H1 (cell line): ENCODE results near the gene CAPN13. TPM values are rescaled to one million over a fixed set of nuclear protein-coding genes. Genes with fewer than 3 reads are reported as not detected.

ENCODE experiments used
- CTCF ChIA-PET: fragments of 300-600 bp; sonication (Branson Sonifier 250); formaldehyde crosslinking; loops from one replicate; lab custom pipeline; 2021; ENCODE audit not compliant: partially characterized antibody; lab: Charles Lee
- POLR2A ChIA-PET: fragments of 300-600 bp; sonication (Branson Sonifier 250); formaldehyde crosslinking; loops from one replicate; lab custom pipeline; 2021; ENCODE audit warnings: inconsistent platforms; ENCODE audit not compliant: partially characterized antibody; lab: Charles Lee
- DNase-seq, 2 experiments: peaks; one replicate each; pipeline versions ENCODE4 v3.0.0 to v3.0.0-alpha.2; 2010 to 2022; ENCODE audit warnings: low spot score in 2 of 2, low read depth in 1 of 2, mixed read lengths in 1 of 2
- FAIRE-seq: peaks from 2 replicates; lab custom pipeline; 2011; peaks lifted over from hg19 to GRCh38; lab: Jason Lieb, UNC
- H2AFZ ChIP-seq: 2 replicates; pipeline ENCODE4 v1.8.1; 2012; ENCODE audit warnings: low read length, inconsistent platforms
- H2AK5ac ChIP-seq: 2 replicates; pipeline ENCODE4 v1.6.1; 2013; ENCODE audit warnings: low read depth, low read length
- H2BK120ac ChIP-seq: replicated peaks from 2 replicates; pipeline ENCODE3; 2013; ENCODE audit warnings: low read depth, low read length, inconsistent platforms
- H2BK12ac ChIP-seq: 2 replicates; pipeline ENCODE4 v1.6.1; 2013; ENCODE audit warnings: low read depth, low read length
- H2BK15ac ChIP-seq: 2 replicates; pipeline ENCODE4 v1.6.1; 2013; ENCODE audit warnings: low read length
- H2BK20ac ChIP-seq: 2 replicates; pipeline ENCODE4 v1.6.1; 2013; ENCODE audit warnings: low read length
- H2BK5ac ChIP-seq: 2 replicates; pipeline ENCODE4 v1.6.1; 2013; ENCODE audit warnings: low read depth, low read length
- H3K14ac ChIP-seq: 2 replicates; pipeline ENCODE4 v1.6.1; 2013; ENCODE audit warnings: inconsistent platforms; ENCODE audit not compliant: insufficient read length
- H3K18ac ChIP-seq: 2 replicates; pipeline ENCODE4 v1.6.1; 2013; ENCODE audit warnings: low read length; ENCODE audit errors: extremely low read depth
- H3K23ac ChIP-seq: 2 replicates; pipeline ENCODE4 v1.6.1; 2013; ENCODE audit warnings: inconsistent platforms; ENCODE audit not compliant: insufficient read length
- H3K23me2 ChIP-seq: 2 replicates; pipeline ENCODE4 v1.6.1; 2013; ENCODE audit warnings: low read depth, low read length
- H3K27ac ChIP-seq: 2 replicates; pipeline ENCODE4 v1.6.1; 2011; ENCODE audit warnings: low read depth, low read length, inconsistent platforms
- H3K27me3 ChIP-seq, 4 experiments: replicated peaks in 1 of 4; 1 replicate in 1 of 4; 2 replicates in 3 of 4; pipeline versions ENCODE4 v1.6.1 to v1.8.1; 2011 to 2013; ENCODE audit warnings: low read length in 3 of 4, mild to moderate bottlenecking in 3 of 4, inconsistent platforms in 2 of 4, mixed read lengths in 2 of 4, moderate library complexity in 1 of 4; ENCODE audit not compliant: control insufficient read depth in 3 of 4, insufficient read depth in 3 of 4; ENCODE audit errors: extremely low read depth in 1 of 4
- H3K36me3 ChIP-seq, 4 experiments: 2 replicates each; pipeline versions ENCODE4 v1.6.1 to v1.8.1; 2011 to 2013; ENCODE audit warnings: mild to moderate bottlenecking in 4 of 4, low read length in 3 of 4, moderate library complexity in 2 of 4, control low read depth in 1 of 4, inconsistent platforms in 1 of 4; ENCODE audit not compliant: insufficient read depth in 4 of 4, control insufficient read depth in 2 of 4
- H3K4ac ChIP-seq: replicated peaks from 2 replicates; pipeline ENCODE3; 2013; ENCODE audit warnings: low read length, low read depth, mixed read lengths, inconsistent platforms; ENCODE audit not compliant: insufficient read length
- H3K4me1 ChIP-seq, 4 experiments: replicated peaks in 1 of 4; 1 replicate in 1 of 4; 2 replicates in 3 of 4; pipeline versions ENCODE4 v1.6.1 to v1.8.1; 2011 to 2013; ENCODE audit warnings: low read length in 3 of 4, inconsistent platforms in 2 of 4, mixed read lengths in 1 of 4; ENCODE audit not compliant: insufficient read depth in 4 of 4, control insufficient read depth in 3 of 4
- H3K4me2 ChIP-seq, 2 experiments: 2 replicates each; pipeline versions ENCODE4 v1.6.1 to v1.8.1; 2011 to 2013; ENCODE audit warnings: low read depth in 2 of 2, low read length in 2 of 2, control low read depth in 1 of 2, inconsistent platforms in 1 of 2, mild to moderate bottlenecking in 1 of 2; ENCODE audit not compliant: insufficient read depth in 1 of 2
- H3K4me3 ChIP-seq, 4 experiments: fragments of 200-600, 300-600 bp in 1 of 4; sonication (generic), shearing (Covaris generic), sonication (Bioruptor Twin) in 1 of 4; 2 replicates each; pipeline versions ENCODE4 v1.5.1 to v1.8.1; 2011 to 2016; ENCODE audit warnings: low read length in 4 of 4, low read depth in 3 of 4, control low read depth in 2 of 4, inconsistent platforms in 2 of 4, mild to moderate bottlenecking in 2 of 4, mixed read lengths in 1 of 4, moderate library complexity in 1 of 4; ENCODE audit not compliant: insufficient read depth in 2 of 4; ENCODE audit errors: extremely low read depth in 1 of 4
- H3K56ac ChIP-seq: replicated peaks from 2 replicates; pipeline ENCODE3; 2013; ENCODE audit warnings: low read depth, mild to moderate bottlenecking, mixed read lengths, low read length, inconsistent platforms; ENCODE audit not compliant: insufficient read length
- H3K79me1 ChIP-seq: 2 replicates; pipeline ENCODE4 v1.6.1; 2013; ENCODE audit warnings: low read depth, low read length, control low read depth
- H3K79me2 ChIP-seq, 2 experiments: 2 replicates each; pipeline versions ENCODE4 v1.6.1 to v1.8.1; 2012 to 2013; ENCODE audit warnings: low read length in 2 of 2, mild to moderate bottlenecking in 2 of 2, inconsistent platforms in 1 of 2; ENCODE audit not compliant: insufficient read depth in 2 of 2, control insufficient read depth in 1 of 2
- H3K9ac ChIP-seq, 4 experiments: replicated peaks in 1 of 4; 1 replicate in 1 of 4; 2 replicates in 3 of 4; pipeline versions ENCODE4 v1.6.1 to v1.8.1; 2011 to 2013; ENCODE audit warnings: low read depth in 3 of 4, low read length in 3 of 4, control low read depth in 2 of 4, mild to moderate bottlenecking in 2 of 4, moderate library complexity in 2 of 4, inconsistent platforms in 1 of 4; ENCODE audit errors: extremely low read depth in 1 of 4
- H3K9me3 ChIP-seq, 2 experiments: 2 replicates each; pipeline versions ENCODE4 v1.6.1 to v1.8.1; 2012 to 2013; ENCODE audit warnings: mild to moderate bottlenecking in 2 of 2, moderate library complexity in 2 of 2, control low read depth in 1 of 2, inconsistent platforms in 1 of 2, low read depth in 1 of 2, low read length in 1 of 2, mixed read lengths in 1 of 2; ENCODE audit not compliant: insufficient read depth in 2 of 2
- H4K20me1 ChIP-seq, 2 experiments: replicated peaks in 1 of 2; 2 replicates each; pipeline versions ENCODE3 to v1.8.1; 2011 to 2013; ENCODE audit warnings: inconsistent platforms in 2 of 2, low read length in 2 of 2, mild to moderate bottlenecking in 1 of 2; ENCODE audit not compliant: insufficient read depth in 2 of 2, control insufficient read depth in 1 of 2
- H4K5ac ChIP-seq: 2 replicates; pipeline ENCODE4 v1.6.1; 2013; ENCODE audit warnings: low read length, low read depth, mixed read lengths, inconsistent platforms; ENCODE audit not compliant: insufficient read length
- H4K8ac ChIP-seq: 2 replicates; pipeline ENCODE4 v1.8.0; 2013; ENCODE audit warnings: mild to moderate bottlenecking, moderate library complexity, low read length, inconsistent platforms; ENCODE audit not compliant: insufficient read depth; ENCODE audit errors: extremely low read depth
- H4K91ac ChIP-seq: replicated peaks from 2 replicates; pipeline ENCODE3; 2013; ENCODE audit warnings: low read length, mixed read lengths, inconsistent platforms; ENCODE audit not compliant: insufficient read length
- ASH2L ChIP-seq: fragments of 200-600, 300-600 bp; sonication (generic); IDR thresholded peaks from one replicate; pipeline ENCODE4 v1.7.1; 2017; ENCODE audit warnings: low read length
- BRCA1 ChIP-seq: IDR thresholded peaks from 2 replicates; pipeline ENCODE4 v1.6.1; 2012; ENCODE audit warnings: low read depth, low read length, improper control_type of control experiment
- FOSL1 ChIP-seq: IDR thresholded peaks from 2 replicates; pipeline ENCODE4 v1.6.1; 2011; ENCODE audit warnings: mild to moderate bottlenecking, low read depth, low read length, moderate library complexity; ENCODE audit not compliant: insufficient read depth
- HDAC2 ChIP-seq, 2 experiments: fragments of 300-600 bp in 1 of 2; sonication (generic) in 1 of 2; IDR thresholded peaks; 2 replicates each; pipeline ENCODE4 v1.6.1; 2011 to 2012; ENCODE audit warnings: low read depth in 2 of 2, low read length in 2 of 2, mild to moderate bottlenecking in 2 of 2, moderate library complexity in 2 of 2, borderline replicate concordance in 1 of 2, inconsistent platforms in 1 of 2
- USF2 ChIP-seq: IDR thresholded peaks from 2 replicates; pipeline ENCODE4 v1.6.1; 2011; ENCODE audit warnings: low read length, improper control_type of control experiment
- WGBS, 2 experiments: shearing (Covaris generic) in 1 of 2; methylation state at CpG; one replicate each; pipeline versions ENCODE4 v1.1.6 to v1.1.7; 2013 to 2015; ENCODE audit warnings: low lambda C conversion rate in 2 of 2, mixed read lengths in 2 of 2, inconsistent platforms in 1 of 2, low coverage in 1 of 2, missing lambda C conversion rate in 1 of 2; ENCODE audit not compliant: insufficient replicate concordance in 2 of 2, insufficient coverage in 1 of 2, insufficient read length in 1 of 2; ENCODE audit errors: extremely low coverage in 1 of 2, missing lambda C conversion rate in 1 of 2; 5-methylcytosine and 5-hydroxymethylcytosine counted together
- polyA plus RNA-seq, 7 experiments: library from polyadenylated mRNA; depleted of rRNA in 3 of 7; stranded (reverse) in 5 of 7; unstranded in 2 of 7; fragments of >200 nt in 5 of 7; fragments of 200-250 nt in 2 of 7; gene quantifications; 1 replicate in 5 of 7; 2 replicates in 1 of 7; 4 replicates in 1 of 7; pipeline versions ENCODE4 v1.2.1 to v1.2.3, GENCODE V29; 2011 to 2013; ENCODE audit warnings: missing spikeins in 2 of 7, mixed read lengths in 2 of 7
- total RNA-seq: library from RNA; stranded (reverse); fragmentation: NEBNext Ultra II Directional; extraction: Animal tissue kit (Norgen Biotek cat#: 25700); gene quantifications from 2 replicates; pipeline ENCODE4 v1.2.1, GENCODE V29; 2021

CAPN13 gene
- total and polyA plus RNA-seq, 2 of the 8 experiments (the other 6 are each of a cell fraction or from before 2014, with no cell fraction given): 2.4 TPM

DNA sequence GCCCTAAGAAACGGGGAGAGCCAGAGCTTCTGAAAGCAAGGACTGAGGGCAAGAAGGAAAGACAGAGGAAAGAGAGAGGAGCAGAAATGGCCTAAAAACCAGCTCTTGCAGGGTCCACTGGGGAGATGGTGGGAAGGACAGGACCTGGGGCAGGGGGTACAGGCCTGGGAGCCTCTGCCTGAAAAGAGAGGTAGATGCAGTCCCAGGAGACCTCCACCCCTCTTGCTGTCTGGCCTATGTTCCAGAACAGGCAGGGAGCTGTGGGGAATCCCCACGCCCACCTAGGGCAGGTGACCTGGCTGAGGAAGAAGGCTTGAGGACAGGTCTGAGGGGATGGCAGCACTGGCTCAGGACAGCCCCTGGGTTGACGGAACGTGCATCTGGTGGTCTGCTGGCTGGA lies 4.6 kb downstream of the CAPN13 start:
- DNase-seq (no peak), FAIRE-seq (no peak)
- H4K20me1 ChIP-seq: no peaks in the 10 kb centered on the region
- H3K4me3 ChIP-seq: no peak overlapping the region
- H4K8ac ChIP-seq: no peak overlapping the region
- no peak overlapping the region for H3K23ac ChIP-seq
- H3K36me3 ChIP-seq: no peaks in the 10 kb centered on the region
- WGBS, 2 experiments: 88% methylated on average over 4 of the region's 4 CpGs; no CpG with 5 or more reads in 1 of the 2 experiments
- no peak overlapping the region for H3K56ac ChIP-seq
- H3K4me2 ChIP-seq: no peak overlapping the region
- no peak overlapping the region for H2BK20ac ChIP-seq
- H3K4ac ChIP-seq: no peak overlapping the region
- no peak overlapping the region for H2BK12ac ChIP-seq
- no peak overlapping the region for H2BK120ac ChIP-seq
- H2AFZ ChIP-seq: no peak overlapping the region
- H4K91ac ChIP-seq: no peak overlapping the region
- H3K27ac ChIP-seq: no peak overlapping the region
- POLR2A ChIA-PET: no interaction called here
- no peaks in the 10 kb centered on the region for H3K23me2 ChIP-seq
- no peaks in the 10 kb centered on the region for H3K9me3 ChIP-seq
- CTCF ChIA-PET: interaction anchor here (0.6 to 3.5 kb wide), 6 partner anchors 10 to 637 kb away, joined by 3 to 12 read pairs (median 4); no protein-coding TSS in a partner anchor
- H3K4me1 ChIP-seq: peaks cover 2 to 10% (median 7%) of the 10 kb centered on the region in 4 experiments; a peak in 5 of 7 replicates
- no peaks in the 10 kb centered on the region for H3K79me2 ChIP-seq
- no peak overlapping the region for H3K14ac ChIP-seq
- H4K5ac ChIP-seq: no peak overlapping the region
- H3K18ac ChIP-seq: no peak overlapping the region
- H3K79me1 ChIP-seq: no peaks in the 10 kb centered on the region
- H2AK5ac ChIP-seq: no peak overlapping the region
- no peak overlapping the region for H3K9ac ChIP-seq
- H2BK15ac ChIP-seq: no peak overlapping the region
- H2BK5ac ChIP-seq: no peak overlapping the region
- TF ChIP-seq BRCA1: no peak
- no peak for TF ChIP-seq USF2
- TF ChIP-seq FOSL1: no peak
- TF ChIP-seq ASH2L: no peak
- TF ChIP-seq HDAC2 (IDR thresholded peaks at IDR 0.05; ENCODE audit: borderline replicate concordance in 1 of 2, low read depth in 2 of 2, low read length in 2 of 2): no peak
- H3K27me3 ChIP-seq: no peaks in the 10 kb centered on the region; a peak in 1 of 7 replicates
